ENCODE measurements around the gene HES2. TPM values are rescaled to one million over a fixed set of nuclear protein-coding genes. Genes with fewer than 3 reads are reported as not detected.
"Not testable (repeated sequence)": the region's sequence is repeated elsewhere in the genome, so short reads cannot be mapped to it uniquely, and the experiment has no call there.

HES2 gene
- polyA plus RNA-seq, 3 donors, result 0.33 to 0.46 (median 0.40) TPM

DNA sequence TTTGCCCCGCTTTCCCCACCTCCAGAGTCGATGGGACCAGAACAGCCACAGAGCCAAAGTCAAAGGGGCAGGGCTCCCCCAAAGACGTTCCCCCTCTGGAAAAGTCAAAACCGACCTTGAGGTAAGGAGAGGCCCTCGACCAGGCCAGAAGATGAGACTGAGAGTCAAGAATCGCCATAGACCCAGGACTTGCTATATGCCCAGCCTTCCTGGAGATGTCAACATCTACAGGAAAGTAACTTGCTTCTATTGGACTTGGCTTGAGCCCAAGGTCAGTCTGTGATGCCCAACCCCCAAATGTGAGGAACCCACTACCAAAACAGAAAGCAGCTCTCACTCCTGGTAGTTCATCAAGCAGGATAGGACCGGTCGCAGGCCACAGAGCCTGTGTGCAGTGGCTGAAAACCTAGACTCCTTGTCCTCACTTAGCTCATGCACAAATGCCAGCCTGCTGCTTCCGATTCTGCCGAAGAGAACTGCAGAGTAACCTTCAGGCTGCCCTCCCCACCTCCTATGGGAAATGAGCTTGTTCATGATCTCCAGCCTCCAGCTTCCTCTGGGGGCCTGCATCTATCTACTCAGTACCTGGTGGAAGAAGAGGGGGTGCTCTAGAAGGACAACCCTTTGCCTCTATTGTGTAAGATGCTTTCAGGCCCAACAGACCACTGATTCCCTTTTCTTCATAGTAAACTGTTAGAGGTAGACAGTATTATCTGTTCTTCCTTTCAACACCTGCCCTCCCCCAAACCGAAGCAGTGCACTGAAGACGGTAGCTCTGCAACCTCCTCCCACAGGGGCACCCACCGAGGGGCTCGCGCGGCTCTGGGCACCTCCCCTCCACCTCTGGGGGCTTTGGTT, 27.5 kb downstream of the HES2 start:
- DNase-seq, result no peak

DNA sequence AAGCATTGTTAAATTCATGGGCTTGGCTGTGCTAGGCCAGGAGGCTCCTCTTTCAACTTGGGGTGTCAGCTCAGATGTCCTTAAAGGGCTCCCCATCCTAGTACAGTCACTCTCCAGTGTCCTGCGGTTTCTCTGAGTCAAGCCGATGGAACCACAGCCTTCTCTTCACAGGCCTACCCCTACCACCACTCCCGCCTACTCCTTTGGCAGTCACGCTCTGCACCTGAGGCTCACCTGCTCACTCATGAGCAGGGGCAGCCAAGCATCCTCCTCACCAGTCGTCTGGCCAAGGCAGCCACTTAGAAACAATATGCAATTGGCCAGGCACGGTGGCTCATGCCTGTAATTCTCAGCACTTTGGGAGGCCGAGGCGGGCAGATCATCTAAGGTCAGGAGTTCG, 29.7 kb downstream of the HES2 start:
- DNase-seq, result no peak

DNA sequence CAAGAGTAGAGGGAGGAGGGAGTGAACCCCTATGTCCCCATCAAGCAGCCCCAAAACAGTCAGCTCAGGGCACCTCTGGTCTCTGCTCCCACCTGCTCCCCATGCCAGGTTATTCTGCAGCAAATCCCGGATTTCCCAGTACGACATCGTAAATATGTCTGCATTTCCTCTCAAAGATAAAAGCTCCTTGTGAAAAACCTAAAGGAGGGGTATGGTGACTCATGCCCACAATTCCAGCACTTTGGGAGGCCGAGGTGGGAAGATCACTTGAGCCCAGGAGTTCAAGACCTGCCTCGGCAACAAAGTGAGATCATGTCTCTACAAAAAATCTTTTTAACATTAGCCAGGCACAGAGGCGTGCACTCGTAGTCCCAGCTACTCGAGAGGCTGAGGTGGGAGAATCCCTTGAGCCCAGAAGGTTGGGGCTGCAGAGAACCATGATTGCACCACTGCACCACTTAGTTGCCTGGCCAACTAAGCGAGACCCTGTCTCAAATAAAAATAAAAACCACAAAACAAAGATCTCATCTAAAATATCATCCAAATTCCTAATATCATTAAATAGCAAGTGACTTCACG, 33.3 kb downstream of the HES2 start:
- DNase-seq, result no peak

DNA sequence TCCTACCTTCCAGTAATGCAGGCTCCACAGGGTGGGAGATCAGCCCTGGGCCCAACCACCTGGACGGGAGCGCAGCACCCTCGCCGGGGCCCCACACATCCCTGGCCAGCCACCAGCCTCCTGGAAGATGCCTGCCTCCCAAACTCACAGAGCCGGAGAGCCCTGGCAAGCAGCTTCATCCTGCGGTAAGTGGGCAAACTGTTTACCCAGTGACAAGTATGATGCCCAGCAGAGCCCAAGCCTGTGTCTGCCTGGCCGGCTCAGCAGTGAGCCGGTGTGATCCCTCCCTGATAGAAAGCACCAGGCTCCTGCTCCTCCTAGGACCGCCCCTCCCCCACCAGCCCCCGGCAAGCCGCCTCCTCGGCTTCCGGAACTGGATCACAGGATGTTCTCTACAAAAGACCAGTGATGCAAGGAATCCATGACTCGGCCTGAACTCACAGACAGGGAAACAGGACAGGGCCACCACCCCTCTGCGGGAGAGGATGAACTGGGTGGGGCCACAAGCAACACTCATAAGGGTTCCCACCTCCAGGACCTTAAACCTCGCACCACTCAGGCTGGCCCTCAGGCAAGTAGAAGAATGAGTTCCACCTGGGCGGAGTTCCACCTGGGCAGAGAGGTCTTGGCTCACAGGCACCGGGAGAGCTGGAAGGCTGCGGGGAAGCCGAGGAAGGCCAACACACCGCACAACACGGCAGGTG, 34.1 kb downstream of the HES2 start:
- peak; percentile 48 for DNase-seq

DNA sequence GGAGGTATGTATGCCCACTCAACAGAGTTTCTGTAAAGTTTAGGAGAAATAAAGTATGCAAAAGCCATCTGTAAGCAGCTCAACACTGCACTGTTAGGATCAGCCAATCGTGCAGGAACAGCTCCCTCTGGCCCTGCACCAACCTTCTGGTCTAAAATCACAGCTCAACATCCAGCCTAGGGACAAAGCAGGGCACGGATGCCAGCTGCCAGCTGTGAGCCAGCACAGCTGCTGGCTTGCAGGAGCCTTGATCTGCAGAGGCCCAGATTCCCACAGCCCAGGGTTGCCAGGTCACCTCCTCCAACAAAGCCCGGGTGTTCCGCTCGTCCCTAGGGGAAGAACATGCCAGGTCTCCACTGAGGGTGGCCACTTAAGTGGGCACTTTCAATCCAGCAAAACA, 34.8 kb downstream of the HES2 start:
- no peak for DNase-seq

DNA sequence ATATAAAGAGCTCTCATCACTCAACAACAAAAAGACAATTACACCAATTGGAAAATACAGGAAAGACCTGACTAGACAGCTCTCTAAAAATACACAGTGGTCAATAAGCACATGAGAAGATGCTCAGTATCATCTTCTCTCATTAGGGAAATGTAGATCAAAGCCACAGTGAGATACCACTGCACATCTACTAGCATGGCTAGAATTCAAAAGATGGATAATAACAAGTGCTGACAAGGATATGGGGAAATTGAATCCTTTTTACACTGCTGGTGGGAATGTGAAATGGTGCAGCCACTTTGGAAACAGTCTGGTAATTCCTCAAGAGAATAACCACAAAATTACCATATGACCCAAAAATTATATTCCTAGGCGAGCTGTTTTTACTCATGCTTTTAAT, 35.6 kb downstream of the HES2 start:
- no peak for DNase-seq

DNA sequence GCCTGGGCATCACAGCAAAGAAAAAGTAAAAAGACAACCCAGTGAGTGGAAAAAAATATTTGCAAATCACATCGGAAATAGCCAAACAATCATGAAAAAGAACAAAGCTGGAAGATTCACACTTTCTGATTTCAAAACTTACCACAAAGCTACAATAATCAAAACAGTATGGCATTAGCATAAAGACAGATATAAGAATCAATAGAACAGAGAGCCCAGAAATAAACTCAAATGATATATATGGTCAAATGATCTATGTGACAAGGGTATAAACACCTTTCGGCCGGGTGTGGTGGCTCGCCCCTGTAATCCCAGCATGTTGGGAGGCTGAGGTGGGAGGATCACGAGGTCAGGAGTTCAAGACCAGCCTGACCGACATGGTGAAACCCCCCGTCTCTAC, 39.7 kb downstream of the HES2 start:
- DNase-seq, result no peak

DNA sequence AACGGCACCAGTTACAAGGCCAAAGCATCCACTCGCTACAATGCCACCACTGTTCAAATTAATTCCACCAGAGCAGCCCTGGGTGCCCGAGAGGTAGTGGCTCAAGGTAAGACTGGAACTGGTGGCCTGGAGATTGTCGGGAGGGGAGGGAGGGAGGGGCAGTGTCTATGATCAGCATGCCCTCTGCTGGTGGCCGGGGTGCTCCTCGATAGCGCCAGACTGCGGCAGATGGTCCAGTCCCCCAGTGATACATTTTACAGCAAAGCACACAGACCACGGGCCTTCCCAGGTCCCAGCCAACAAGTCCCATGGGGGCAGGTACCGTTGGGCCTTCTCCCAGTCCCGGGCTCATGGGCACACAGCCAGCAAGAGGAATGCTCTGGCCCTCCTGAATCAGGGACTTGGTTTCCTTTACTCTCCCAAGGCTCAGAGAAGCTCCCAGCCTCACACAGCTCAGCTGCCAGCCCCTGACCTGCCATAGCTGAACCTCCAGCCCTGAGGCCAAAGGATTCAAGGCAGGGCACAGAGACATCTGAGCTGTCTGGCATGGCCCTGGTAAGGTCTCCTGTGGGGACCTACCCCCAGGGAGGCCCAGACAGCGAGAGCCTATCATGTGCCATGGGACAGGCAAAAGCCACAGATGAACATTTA, 41.5 kb downstream of the HES2 start:
- no peak for DNase-seq

DNA sequence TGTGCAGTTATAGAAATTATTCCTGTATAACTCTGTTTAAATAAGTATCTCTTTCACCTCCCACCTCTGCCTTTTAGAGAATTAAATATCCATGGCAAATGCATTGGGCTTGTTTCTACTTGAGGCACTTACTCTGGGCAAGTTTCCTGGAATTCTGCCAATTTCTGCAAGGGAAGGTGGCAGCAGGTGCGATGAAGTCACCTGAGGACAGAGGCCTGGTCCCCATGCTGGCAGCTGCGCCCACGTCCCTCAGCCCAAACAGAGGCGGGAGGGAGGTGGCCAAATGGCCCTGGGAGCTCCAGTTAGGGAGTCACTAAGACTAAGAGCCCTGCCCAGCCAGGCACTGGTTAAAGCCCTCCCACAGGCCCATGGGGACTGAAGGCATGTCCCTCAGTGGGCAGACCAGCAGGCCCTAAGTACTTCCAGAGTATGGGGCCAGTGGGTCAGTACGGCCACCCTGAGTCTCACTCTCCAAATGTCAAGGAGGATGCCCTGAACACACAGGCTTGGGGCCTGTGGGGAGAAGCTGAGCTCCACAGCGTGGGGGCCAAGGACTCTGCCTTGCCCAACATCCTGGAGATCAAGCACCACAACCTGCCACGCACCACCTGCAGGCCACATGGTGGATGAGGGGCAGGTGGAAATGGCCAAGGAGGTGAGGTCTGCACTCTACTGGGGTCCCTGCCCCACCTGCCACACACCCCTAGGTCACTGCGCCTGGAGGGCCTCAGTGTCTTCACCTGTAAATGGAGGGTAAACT, 45.6 kb downstream of the HES2 start:
- no peak for DNase-seq

DNA sequence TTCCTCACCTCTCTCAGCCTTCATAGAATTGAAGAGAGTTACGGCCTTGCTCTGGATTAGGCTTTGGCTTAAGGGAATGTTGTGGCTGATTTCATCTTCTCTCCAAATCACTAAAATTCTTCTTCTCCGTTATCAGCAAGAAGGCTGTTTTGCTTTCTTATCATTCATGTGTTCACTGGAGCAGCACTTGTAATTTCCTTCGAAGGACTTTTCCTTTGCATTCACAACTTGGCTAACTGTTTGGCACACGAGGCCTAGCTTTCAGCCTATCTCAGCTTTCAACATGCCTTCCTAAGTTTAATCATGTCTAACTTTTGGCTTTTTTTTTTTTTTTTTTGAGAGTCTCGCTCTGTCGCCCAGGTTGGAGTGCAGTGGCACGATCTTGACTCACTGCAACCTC, 47.5 kb downstream of the HES2 start:
- not testable (repeated sequence) for DNase-seq

DNA sequence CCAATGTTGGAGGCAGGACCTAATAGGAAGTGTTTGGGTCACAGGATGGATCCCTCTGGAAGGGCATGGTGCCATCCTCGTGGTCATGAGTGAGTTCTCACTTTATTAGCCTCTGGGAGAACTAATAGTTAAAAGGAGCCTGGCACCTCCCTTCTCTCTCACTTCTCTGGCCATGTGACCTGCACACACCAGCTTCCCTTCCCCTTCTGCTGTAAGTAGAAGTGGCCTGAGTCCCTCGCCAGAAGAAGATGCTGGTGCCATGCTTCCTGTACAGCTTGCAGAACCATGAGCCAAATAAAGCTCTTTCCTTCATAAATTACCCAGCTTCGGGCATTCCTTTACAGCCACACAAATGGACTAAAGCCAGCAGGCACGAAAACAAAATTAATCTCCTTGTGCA, 49.7 kb downstream of the HES2 start:
- DNase-seq, result no peak

DNA sequence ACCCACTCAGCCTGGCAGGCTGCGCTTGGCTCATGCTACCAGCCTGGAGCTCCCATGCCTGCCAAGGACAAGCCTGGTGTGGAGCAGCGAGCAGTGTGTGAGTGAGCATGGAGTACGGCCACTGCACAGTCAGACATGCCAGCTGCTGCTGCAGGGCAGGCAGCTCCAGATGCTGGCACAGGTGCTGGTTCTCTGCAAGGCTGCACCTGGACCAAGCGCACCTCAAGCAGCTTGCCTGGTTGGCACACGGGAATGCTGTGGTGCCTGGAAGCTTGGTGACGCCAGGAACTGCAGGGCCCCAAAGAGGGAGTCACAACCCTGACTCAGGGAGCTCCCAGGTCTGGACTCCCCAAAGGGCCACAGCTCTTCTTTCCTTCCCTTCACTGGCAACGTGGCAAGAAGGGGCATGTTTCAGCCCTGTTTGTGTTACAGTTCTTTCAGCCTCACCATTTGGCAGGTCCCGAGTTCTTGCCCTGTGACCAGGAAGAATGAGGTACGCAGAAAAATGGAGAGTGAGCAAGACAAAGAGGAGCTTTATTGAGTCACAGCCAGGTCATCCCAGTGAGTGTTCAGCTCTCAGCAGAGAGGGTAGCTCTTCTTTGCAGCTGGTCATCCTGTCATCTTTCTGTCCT, 52.2 kb downstream of the HES2 start:
- no peak for DNase-seq

DNA sequence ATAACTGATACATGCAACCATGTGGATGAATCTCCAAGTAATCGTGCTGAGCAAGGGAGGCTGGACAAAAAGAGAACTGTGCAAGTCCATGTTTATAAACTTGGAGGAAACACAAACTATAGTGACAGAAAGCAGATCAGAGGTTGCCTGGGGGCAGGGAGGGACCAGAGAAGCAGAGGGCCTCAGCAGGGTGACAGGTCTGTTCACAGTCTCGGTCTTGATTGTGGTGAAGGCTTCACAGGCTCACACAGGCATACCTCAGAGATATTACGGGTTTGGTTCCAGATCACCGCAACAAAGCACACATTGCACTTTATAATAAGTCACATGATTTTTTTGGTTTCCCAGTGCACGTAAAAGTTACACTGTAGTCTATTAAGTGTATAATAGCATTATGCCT, 54.7 kb downstream of the HES2 start:
- DNase-seq, result no peak

DNA sequence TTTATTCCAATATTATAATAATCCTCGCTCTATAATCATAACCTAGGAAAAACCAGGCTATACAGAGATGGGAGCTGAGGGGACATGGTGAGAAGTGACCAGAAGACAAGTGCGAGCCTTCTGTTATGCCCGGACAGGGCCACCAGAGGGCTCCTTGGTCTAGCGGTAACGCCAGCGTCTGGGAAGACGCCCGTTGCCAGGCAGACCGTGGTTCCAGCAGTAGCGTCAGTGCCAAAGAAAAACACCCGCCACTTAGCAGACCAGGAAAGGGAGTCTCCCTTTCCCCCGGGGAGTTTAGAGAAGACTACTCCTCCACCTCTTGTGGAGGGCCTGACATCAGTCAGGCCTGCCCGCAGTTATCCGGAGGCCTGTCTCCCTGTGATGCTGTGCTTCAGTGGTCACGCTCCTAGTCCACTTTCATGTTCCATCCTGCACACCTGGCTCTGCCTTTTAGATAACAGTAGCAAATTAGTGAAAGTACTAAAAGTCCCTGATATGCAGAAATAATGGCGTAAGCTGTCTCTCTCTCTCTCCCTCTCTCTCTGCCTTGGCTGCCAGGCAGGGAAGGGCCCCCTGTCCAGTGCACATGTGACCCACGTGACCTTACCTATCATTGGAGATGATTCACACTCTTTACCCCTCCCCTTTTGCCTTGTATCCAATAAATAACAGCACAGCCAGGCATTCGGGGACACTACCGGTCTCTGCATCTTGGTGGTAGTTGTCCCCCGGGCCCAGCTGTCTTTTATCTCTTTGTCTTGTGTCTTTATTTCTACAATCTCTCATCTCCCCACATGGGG, 56.4 kb downstream of the HES2 start:
- not testable (repeated sequence) for DNase-seq

Other genes starting within 250 kb of the HES2 start
- under 1 TPM; 0.30 to 0.78 (median 0.41) TPM for gene CHD5, start 239.6 kb downstream of the HES2 start, polyA plus RNA-seq (ENCODE audit: insufficient read length in 3 of 3)
- 100 to 1,000 TPM; 506 to 557 (median 512) TPM for gene RPL22, start 220.3 kb downstream of the HES2 start, polyA plus RNA-seq (ENCODE audit: insufficient read length in 3 of 3)
- 10 to 100 TPM; 19.5 to 40.4 (median 39.7) TPM for gene RNF207, start 213.8 kb downstream of the HES2 start, polyA plus RNA-seq (ENCODE audit: insufficient read length in 3 of 3)
- 10 to 100 TPM; 55.5 to 63.4 (median 58.7) TPM for gene ICMT, start 184.0 kb downstream of the HES2 start, polyA plus RNA-seq (ENCODE audit: insufficient read length in 3 of 3)
- not detected for gene HES3, start 175.7 kb downstream of the HES2 start, polyA plus RNA-seq (ENCODE audit: insufficient read length in 3 of 3)
- gene GPR153, start 158.8 kb downstream of the HES2 start, polyA plus RNA-seq (ENCODE audit: insufficient read length in 3 of 3), result 1 to 10 TPM; 6.7 to 9.4 (median 7.0) TPM
- 10 to 100 TPM; 32.8 to 39.4 (median 36.8) TPM for gene ACOT7, start 26.2 kb downstream of the HES2 start, polyA plus RNA-seq (ENCODE audit: insufficient read length in 3 of 3)
- gene ESPN, start 4.9 kb upstream of the HES2 start, polyA plus RNA-seq (ENCODE audit: insufficient read length in 3 of 3), result 10 to 100 TPM; 19.6 to 21.5 (median 21.5) TPM
- gene TNFRSF25, start 46.3 kb upstream of the HES2 start, polyA plus RNA-seq (ENCODE audit: insufficient read length in 3 of 3), result 10 to 100 TPM; 14.0 to 22.5 (median 20.2) TPM
- gene PLEKHG5, start 71.7 kb upstream of the HES2 start, polyA plus RNA-seq (ENCODE audit: insufficient read length in 3 of 3), result 10 to 100 TPM; 16.3 to 25.1 (median 19.6) TPM
- gene NOL9, start 134.6 kb upstream of the HES2 start, polyA plus RNA-seq (ENCODE audit: insufficient read length in 3 of 3), result 10 to 100 TPM; 13.9 to 25.2 (median 23.4) TPM
- under 1 TPM; 0.09 to 0.21 (median 0.19) TPM for gene TAS1R1, start 135.4 kb upstream of the HES2 start, polyA plus RNA-seq (ENCODE audit: insufficient read length in 3 of 3)
- gene ZBTB48, start 160.1 kb upstream of the HES2 start, polyA plus RNA-seq (ENCODE audit: insufficient read length in 3 of 3), result 10 to 100 TPM; 35.0 to 46.0 (median 43.0) TPM
- gene KLHL21, start 182.9 kb upstream of the HES2 start, polyA plus RNA-seq (ENCODE audit: insufficient read length in 3 of 3), result 10 to 100 TPM; 16.3 to 17.8 (median 17.6) TPM
- 10 to 100 TPM; 24.7 to 28.2 (median 26.3) TPM for gene PHF13, start 193.8 kb upstream of the HES2 start, polyA plus RNA-seq (ENCODE audit: insufficient read length in 3 of 3)
- gene THAP3, start 204.9 kb upstream of the HES2 start, polyA plus RNA-seq (ENCODE audit: insufficient read length in 3 of 3), result 10 to 100 TPM; 21.0 to 23.8 (median 23.4) TPM